ENCODE data around the gene CERS1.

CERS1 gene

DNA sequence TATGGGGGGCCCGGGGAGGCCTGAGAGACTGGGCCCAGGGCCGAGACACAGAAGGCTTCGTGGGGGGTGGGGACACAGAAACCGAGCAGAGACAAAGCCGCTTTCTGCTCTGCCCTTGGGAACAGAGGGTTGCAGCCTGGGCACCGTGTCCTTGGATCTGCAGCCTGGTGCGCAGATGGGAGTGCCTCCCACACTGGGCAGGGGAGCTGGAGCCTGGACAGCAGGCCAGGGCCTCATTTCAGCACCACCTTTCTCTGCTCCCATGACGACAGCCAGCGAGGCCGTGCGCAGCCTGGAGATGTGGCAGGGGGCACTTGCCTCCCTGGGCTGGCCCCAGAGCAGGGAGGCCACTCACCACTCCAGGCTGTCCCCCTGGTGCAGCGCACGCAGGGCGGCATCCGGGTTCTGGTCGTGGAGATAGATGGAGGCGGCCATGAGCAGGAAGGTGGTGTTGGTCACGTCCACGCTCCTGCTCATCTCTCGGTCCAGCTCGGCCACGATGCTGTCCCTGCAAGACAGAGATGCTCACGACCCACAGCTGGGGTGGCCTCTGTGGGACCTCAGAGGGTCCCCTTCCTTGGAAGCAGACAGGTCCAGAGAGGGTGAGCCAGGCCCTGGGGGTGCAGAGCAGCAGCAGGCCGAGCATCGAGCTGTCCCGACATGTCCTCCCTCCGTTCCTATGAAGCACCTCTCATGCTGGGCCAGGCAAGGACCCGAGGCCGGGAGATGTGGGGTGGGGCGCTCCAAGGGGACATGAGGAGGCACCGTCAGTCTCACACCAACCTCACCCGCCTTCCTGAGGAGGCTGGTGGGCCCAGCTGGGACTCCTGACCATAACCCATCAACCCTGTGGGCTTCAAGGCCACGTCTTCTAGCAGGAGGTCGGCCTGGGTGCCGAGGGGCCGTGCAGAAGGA, 10.9 kb upstream of the CERS1 start:
- Histone ChIP-seq H3K4me1 (ENCODE audit: control insufficient read depth, insufficient read depth, low read length) (no peaks in the 10 kb centered on the region), H3K36me3 (ENCODE audit: control insufficient read depth in 2 of 2, insufficient read depth in 1 of 2, low read length in 2 of 2) (peaks cover 0 to 72% of the 10 kb centered on the region in 2 experiments; a peak in 2 of 3 replicates), H3K4me3 (ENCODE audit: low read depth, low read length) (no peak overlapping the region), H3K9me3 (ENCODE audit: control insufficient read depth, insufficient read depth, low read depth, low read length) (no peaks in the 10 kb centered on the region), H3K27ac (ENCODE audit: extremely low read depth, low read depth, low read length) (no peak overlapping the region)
- CTCF ChIA-PET: interaction anchor here (0.6 kb wide), 1 partner anchor 209 kb away, joined by 3 read pairs; no protein-coding TSS in a partner anchor
- TF ChIP-seq, protein P1, sequence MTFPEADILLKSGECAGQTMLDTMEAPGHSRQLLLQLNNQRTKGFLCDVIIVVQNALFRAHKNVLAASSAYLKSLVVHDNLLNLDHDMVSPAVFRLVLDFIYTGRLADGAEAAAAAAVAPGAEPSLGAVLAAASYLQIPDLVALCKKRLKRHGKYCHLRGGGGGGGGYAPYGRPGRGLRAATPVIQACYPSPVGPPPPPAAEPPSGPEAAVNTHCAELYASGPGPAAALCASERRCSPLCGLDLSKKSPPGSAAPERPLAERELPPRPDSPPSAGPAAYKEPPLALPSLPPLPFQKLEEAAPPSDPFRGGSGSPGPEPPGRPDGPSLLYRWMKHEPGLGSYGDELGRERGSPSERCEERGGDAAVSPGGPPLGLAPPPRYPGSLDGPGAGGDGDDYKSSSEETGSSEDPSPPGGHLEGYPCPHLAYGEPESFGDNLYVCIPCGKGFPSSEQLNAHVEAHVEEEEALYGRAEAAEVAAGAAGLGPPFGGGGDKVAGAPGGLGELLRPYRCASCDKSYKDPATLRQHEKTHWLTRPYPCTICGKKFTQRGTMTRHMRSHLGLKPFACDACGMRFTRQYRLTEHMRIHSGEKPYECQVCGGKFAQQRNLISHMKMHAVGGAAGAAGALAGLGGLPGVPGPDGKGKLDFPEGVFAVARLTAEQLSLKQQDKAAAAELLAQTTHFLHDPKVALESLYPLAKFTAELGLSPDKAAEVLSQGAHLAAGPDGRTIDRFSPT (tag by site-specific recombination; IDR thresholded peaks at IDR 0.05): no peak
- no peak for TF ChIP-seq ZNF157 (tag by site-specific recombination; IDR thresholded peaks at IDR 0.05)
- no peak for TF ChIP-seq ZNF791 (tag by site-specific recombination; IDR thresholded peaks at IDR 0.05)
- no peak for TF ChIP-seq ZNF223 (tag by site-specific recombination; IDR thresholded peaks at IDR 0.05)
- no peak for TF ChIP-seq ZNF670 (tag by site-specific recombination; IDR thresholded peaks at IDR 0.05; ENCODE audit: low read depth)
- no peak for TF ChIP-seq ZNF140 (tag by site-specific recombination; IDR thresholded peaks at IDR 0.05)
- POLR2A ChIA-PET: interaction anchor here (0.8 to 2.1 kb wide), 2 partner anchors 8 to 12 kb away, joined by 6 to 9 read pairs; partner anchors contain the start of genes COPE and DDX49

DNA sequence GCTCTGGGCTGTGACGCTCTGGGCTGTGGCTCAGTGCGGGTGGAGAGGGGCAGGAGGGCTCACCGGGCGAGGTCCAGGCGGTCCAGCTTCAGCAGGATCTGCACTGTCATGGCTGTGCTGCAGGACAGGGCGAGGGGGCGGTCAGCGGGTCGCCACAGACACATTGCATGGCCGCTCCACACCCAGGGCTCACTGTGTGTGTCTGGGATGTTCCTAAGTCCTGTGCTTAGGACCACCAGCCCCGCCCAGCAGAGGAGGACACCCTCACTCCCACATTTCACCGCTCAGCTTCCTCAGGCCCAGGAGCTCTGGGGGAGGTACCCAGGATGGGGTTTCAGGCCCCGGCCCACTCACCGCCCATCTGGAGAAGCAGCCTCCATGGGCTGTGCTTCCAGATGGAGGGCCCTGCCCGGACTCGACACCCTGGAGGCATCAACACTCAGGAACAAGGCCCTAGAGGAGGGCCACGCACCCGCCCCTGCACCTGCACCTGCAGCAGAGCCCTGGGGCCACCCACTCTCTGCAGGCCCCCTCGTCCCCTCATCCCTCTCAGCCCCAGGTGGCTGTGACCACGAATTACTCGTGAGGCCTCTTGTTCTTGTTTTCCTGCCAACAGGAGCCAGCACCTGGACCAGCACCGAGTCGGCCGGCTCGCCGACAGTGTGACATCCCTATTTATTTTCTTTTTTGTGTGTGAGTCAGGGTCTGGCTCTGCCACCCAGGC, 9.7 kb upstream of the CERS1 start:
- POLR2A ChIA-PET: no interaction called here
- H3K4me3 ChIP-seq (ENCODE audit: low read depth, low read length): no peak overlapping the region
- H3K27ac ChIP-seq (ENCODE audit: extremely low read depth, low read depth, low read length): no peak overlapping the region
- no peaks in the 10 kb centered on the region for H3K9me3 ChIP-seq (ENCODE audit: control insufficient read depth, insufficient read depth, low read depth, low read length)
- CTCF ChIA-PET: interaction anchor here (0.6 kb wide), 1 partner anchor 87 kb away, joined by 3 read pairs; no protein-coding TSS in a partner anchor
- H3K4me1 ChIP-seq (ENCODE audit: control insufficient read depth, insufficient read depth, low read length): no peaks in the 10 kb centered on the region
- H3K36me3 ChIP-seq (ENCODE audit: control insufficient read depth in 2 of 2, insufficient read depth in 1 of 2, low read length in 2 of 2): peaks cover 0 to 75% of the 10 kb centered on the region in 2 experiments; a peak in 2 of 3 replicates
- no peak for TF ChIP-seq ZNF302 (tag by site-specific recombination; IDR thresholded peaks at IDR 0.05; ENCODE audit: low read depth)
- no peak for TF ChIP-seq ZNF112 (tag by site-specific recombination; IDR thresholded peaks at IDR 0.05)
- TF ChIP-seq ZNF596 (tag by site-specific recombination; IDR thresholded peaks at IDR 0.05): no peak
- no peak for TF ChIP-seq ZNF214 (tag by site-specific recombination; IDR thresholded peaks at IDR 0.05; ENCODE audit: borderline replicate concordance)
- peak; percentile 69; the same call in 1 of the 2 replicates for TF ChIP-seq EGR2 (tag by site-specific recombination; IDR thresholded peaks at IDR 0.05; ENCODE audit: low read depth)
- TF ChIP-seq KLF1 (tag by site-specific recombination; IDR thresholded peaks at IDR 0.05): no peak
- TF ChIP-seq BCL11B (tag by site-specific recombination; IDR thresholded peaks at IDR 0.05; ENCODE audit: low read depth): no peak
- TF ChIP-seq ZFHX2 (tag by site-specific recombination; conservative IDR thresholded peaks at IDR 0.05): peak; percentile 67

DNA sequence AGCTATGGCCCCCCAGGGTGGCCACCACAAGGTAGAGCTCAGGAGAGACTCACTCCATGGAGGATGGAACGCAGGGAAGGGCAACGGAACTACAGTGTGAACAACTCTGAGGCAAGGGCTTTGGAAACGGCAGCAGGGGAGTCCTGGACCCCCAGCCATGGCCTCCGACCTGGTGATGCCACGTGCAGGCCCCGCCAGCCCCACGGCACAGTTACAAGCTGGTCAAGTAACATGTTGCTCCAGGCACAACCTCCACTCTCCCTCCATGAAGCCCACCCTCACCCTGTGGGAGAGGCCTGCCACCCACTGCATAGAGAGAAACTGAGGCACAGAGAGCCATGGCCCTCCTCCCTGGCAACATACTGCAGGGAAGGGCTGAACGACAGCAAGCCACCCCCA, 9.1 kb upstream of the CERS1 start:
- CTCF ChIA-PET: interaction anchor here (0.9 kb wide), 1 partner anchor 9 kb away, joined by 3 read pairs; the partner anchor contains the start of gene CERS1
- Histone ChIP-seq H3K27ac (ENCODE audit: extremely low read depth, low read depth, low read length) (no peak overlapping the region), H3K4me1 (ENCODE audit: control insufficient read depth, insufficient read depth, low read length) (no peaks in the 10 kb centered on the region), H3K9me3 (ENCODE audit: control insufficient read depth, insufficient read depth, low read depth, low read length) (no peaks in the 10 kb centered on the region), H3K36me3 (ENCODE audit: control insufficient read depth in 2 of 2, insufficient read depth in 1 of 2, low read length in 2 of 2) (peaks cover 0 to 75% of the 10 kb centered on the region in 2 experiments; a peak in 2 of 3 replicates), H3K4me3 (ENCODE audit: low read depth, low read length) (no peak overlapping the region)
- peak; percentile 72 for TF ChIP-seq GLIS1 (tag by site-specific recombination; IDR thresholded peaks at IDR 0.05)
- TF ChIP-seq ZFP69B (tag by site-specific recombination; IDR thresholded peaks at IDR 0.05): no peak
- POLR2A ChIA-PET: no interaction called here

All from HEK293 (cell line).